PC-9 (cell line): ENCODE data around the gene OCA2. TPM values are rescaled to one million over a fixed set of nuclear protein-coding genes. Genes with fewer than 3 reads are reported as not detected.

Experiments used
- BruUV-seq: library from RNA; stranded (reverse); fragments of 400-500 nt; replicated peaks from 2 replicates; lab custom pipeline; 2021; lab: Mats Ljungman, UMichigan
- CTCF ChIA-PET: fragments of 300-600 bp; sonication (Branson Sonifier 250); formaldehyde crosslinking; loops from one replicate; lab custom pipeline; 2022; ENCODE audit warnings: antibody characterized with exemption; lab: Charles Lee
- POLR2A ChIA-PET: fragments of 300-600 bp; sonication (Branson Sonifier 250); formaldehyde crosslinking; loops from one replicate; lab custom pipeline; 2022; ENCODE audit warnings: antibody characterized with exemption; ENCODE audit not compliant: unreplicated experiment; lab: Charles Lee
- DNase-seq, 2 experiments: peaks; one replicate each; pipeline versions ENCODE4 v3.0.0 to v3.0.0-alpha.2; 2015 to 2022; ENCODE audit warnings: mixed read lengths in 1 of 2
- H2AFZ ChIP-seq: fragments of 200-600 bp; sonication (generic); 2 replicates; pipeline ENCODE4 v1.8.1; 2017; ENCODE audit warnings: antibody characterized with exemption
- H3F3A ChIP-seq: fragments of 200-600 bp; sonication (generic); 2 replicates; pipeline ENCODE4 v1.8.1; 2017; ENCODE audit warnings: antibody characterized with exemption, mild to moderate bottlenecking, low read depth; ENCODE audit not compliant: insufficient read depth
- H3K27ac ChIP-seq: fragments of 200-600 bp; sonication (generic); 2 replicates; pipeline ENCODE4 v1.6.1; 2016; ENCODE audit warnings: mixed run types
- H3K27me3 ChIP-seq: fragments of 200-600 bp; sonication (generic); 2 replicates; pipeline ENCODE4 v1.6.1; 2016; ENCODE audit warnings: low read depth, mixed run types; ENCODE audit not compliant: insufficient read depth
- H3K36me3 ChIP-seq: fragments of 200-600 bp; sonication (generic); 2 replicates; pipeline ENCODE4 v1.6.1; 2016; ENCODE audit warnings: low read depth, mixed run types
- H3K4me1 ChIP-seq: fragments of 200-600 bp; sonication (generic); replicated peaks from 2 replicates; pipeline ENCODE4 v1.6.1; 2016; ENCODE audit warnings: mixed run types; ENCODE audit not compliant: insufficient read depth
- H3K4me2 ChIP-seq: fragments of 200-600 bp; sonication (generic); 2 replicates; pipeline ENCODE4 v1.6.1; 2017; ENCODE audit warnings: mixed run types
- H3K4me3 ChIP-seq: fragments of 200-600 bp; sonication (generic); 2 replicates; pipeline ENCODE4 v1.6.1; 2016; ENCODE audit warnings: mixed run types
- H3K79me2 ChIP-seq: fragments of 200-600 bp; sonication (generic); 2 replicates; pipeline ENCODE4 v1.6.1; 2017; ENCODE audit warnings: low read depth, mixed run types
- H3K9me2 ChIP-seq: fragments of 200-600 bp; sonication (generic); 2 replicates; pipeline ENCODE4 v1.8.1; 2017; ENCODE audit warnings: mild to moderate bottlenecking; ENCODE audit not compliant: insufficient read depth
- H3K9me3 ChIP-seq: fragments of 200-600 bp; sonication (generic); 2 replicates; pipeline ENCODE4 v1.8.1; 2016; ENCODE audit warnings: low read depth; ENCODE audit not compliant: insufficient read depth
- H4K20me1 ChIP-seq: fragments of 200-600 bp; sonication (generic); 2 replicates; pipeline ENCODE4 v1.8.1; 2017; ENCODE audit not compliant: insufficient read depth
- CTCF ChIP-seq: fragments of 200-600 bp; sonication (generic); conservative IDR thresholded peaks from 2 replicates; pipeline ENCODE4 v1.6.1; 2017; ENCODE audit warnings: mixed run types, antibody characterized with exemption, mild to moderate bottlenecking, moderate library complexity
- EZH2 ChIP-seq: fragments of 200-600 bp; sonication (generic); IDR thresholded peaks from 2 replicates; pipeline ENCODE4 v1.8.0; 2017; ENCODE audit warnings: antibody characterized with exemption, low read depth
- intact Hi-C: fragments of 100-400 bp; cut with micrococcal nuclease; formaldehyde crosslinking; loops from one replicate; pipeline ENCODE4 v1.10.0; 2022; ENCODE audit not compliant: unreplicated experiment
- total RNA-seq: library from RNA; stranded (reverse); gene quantifications from 2 replicates; pipeline ENCODE4 v1.2.3, GENCODE V29; 2021

The OCA2 gene
- total RNA-seq, 1 experiment from 2014 or later = not detected

- POLR2A ChIA-PET = no interaction called here
- CTCF ChIA-PET = no interaction called here
- no peak overlapping the region for H2AFZ ChIP-seq
These were observed 21.2 kb upstream of the OCA2 start for GRCh38 chr15:28120359-28120640.

GRCh38 chr15:28118531-28118930, 19.4 kb upstream of the OCA2 start:
- H3K4me3 ChIP-seq = no peak overlapping the region
- no peaks in the 10 kb centered on the region for H3K9me3 ChIP-seq
- intact Hi-C loops = no loop called here
- H3K27ac ChIP-seq = no peak overlapping the region
- no peaks in the 10 kb centered on the region for H3K79me2 ChIP-seq
- POLR2A ChIA-PET = no interaction called here
- DNase-seq = no peak
- CTCF ChIA-PET = no interaction called here
- H4K20me1 ChIP-seq = no peaks in the 10 kb centered on the region
- TF ChIP-seq EZH2 = no peak
- no peak for TF ChIP-seq CTCF
- no peak overlapping the region for H3K4me2 ChIP-seq
- H3K9me2 ChIP-seq = no peaks in the 10 kb centered on the region
- no peaks in the 10 kb centered on the region for H3K27me3 ChIP-seq
- no peak overlapping the region for H2AFZ ChIP-seq
- no peaks in the 10 kb centered on the region for H3K4me1 ChIP-seq
- BruUV-seq = no TSS peak
- no peaks in the 10 kb centered on the region for H3K36me3 ChIP-seq
- no peaks in the 10 kb centered on the region for H3F3A ChIP-seq

More at GRCh38 chr15:28120359-28120640, 21.2 kb upstream of the OCA2 start:
- Histone ChIP-seq H3K9me2 (no peaks in the 10 kb centered on the region), H3K4me3 (no peak overlapping the region), H3K9me3 (no peaks in the 10 kb centered on the region), H3K4me1 (no peaks in the 10 kb centered on the region), H3K36me3 (no peaks in the 10 kb centered on the region), H3F3A (no peaks in the 10 kb centered on the region), H3K4me2 (no peak overlapping the region), H3K27ac (no peak overlapping the region), H4K20me1 (no peaks in the 10 kb centered on the region), H3K27me3 (no peaks in the 10 kb centered on the region), H3K79me2 (no peaks in the 10 kb centered on the region)
- no peak for DNase-seq
- intact Hi-C loops = no loop called here
- TF ChIP-seq EZH2 = no peak
- no peak for TF ChIP-seq CTCF
- no TSS peak for BruUV-seq

GRCh38 chr15:28118083-28118482, 19.0 kb upstream of the OCA2 start:
- Histone ChIP-seq H3K9me3 (no peaks in the 10 kb centered on the region), H3K9me2 (no peaks in the 10 kb centered on the region), H3K27ac (no peak overlapping the region), H2AFZ (no peak overlapping the region), H3K36me3 (no peaks in the 10 kb centered on the region), H3K4me1 (no peaks in the 10 kb centered on the region), H3K4me3 (no peak overlapping the region), H4K20me1 (no peaks in the 10 kb centered on the region), H3K27me3 (no peaks in the 10 kb centered on the region), H3F3A (no peaks in the 10 kb centered on the region), H3K4me2 (no peak overlapping the region), H3K79me2 (no peaks in the 10 kb centered on the region)
- no peak for TF ChIP-seq CTCF
- TF ChIP-seq EZH2 = no peak
- CTCF ChIA-PET = no interaction called here
- DNase-seq = no peak
- POLR2A ChIA-PET = no interaction called here
- intact Hi-C loops = no loop called here
- BruUV-seq = no TSS peak
